ENCODE data around the gene TTBK2. TPM values are rescaled to one million over a fixed set of nuclear protein-coding genes. Genes with fewer than 3 reads are reported as not detected.
A peak's percentile ranks its signal among the peaks of the same experiment; 100 is the strongest.

Gene TTBK2
- total and polyA plus RNA-seq, 4 donors: 1.0 to 6.4 (median 4.3) TPM

DNA sequence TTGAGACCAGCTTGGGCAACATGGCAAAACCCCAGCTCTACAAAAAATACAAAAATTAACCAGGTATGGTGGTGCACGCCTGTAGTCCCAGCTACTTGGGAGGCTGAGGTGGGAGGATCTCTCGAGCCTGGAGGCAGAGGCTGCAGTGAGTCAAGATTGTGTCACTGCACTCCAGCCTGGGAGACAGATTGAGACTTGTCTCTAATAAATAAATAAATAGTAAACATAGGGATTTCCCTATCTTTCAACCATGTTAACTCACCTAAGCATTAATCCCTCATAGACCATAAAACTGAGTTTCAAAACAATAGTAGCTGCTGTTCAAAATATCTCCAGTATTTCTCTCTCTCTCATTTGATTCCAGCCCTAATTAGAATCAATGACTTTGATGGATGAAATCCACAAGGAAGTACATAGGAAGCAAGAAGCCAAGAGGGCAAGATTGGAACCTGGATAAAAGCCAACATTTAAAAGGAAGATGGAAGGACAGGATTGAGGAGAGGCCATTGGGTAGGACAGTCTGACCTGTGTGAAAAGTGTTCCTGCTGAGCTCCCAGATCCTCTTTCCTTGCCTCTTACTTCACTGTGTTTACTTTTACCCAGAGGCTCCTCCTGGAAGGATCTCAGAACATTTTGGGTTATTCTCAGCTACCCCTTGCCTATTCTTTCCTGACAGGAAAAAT is 12.4 kb upstream of the TTBK2 start:
- no peaks in the 10 kb centered on the region for H3K4me1 ChIP-seq (ENCODE audit: control insufficient read depth in 4 of 4, insufficient read depth in 4 of 4, low read length in 3 of 4)
- H3K4me3 ChIP-seq (ENCODE audit: low read depth in 1 of 3, low read length in 3 of 3): no peak overlapping the region
- no peaks in the 10 kb centered on the region for H3K27me3 ChIP-seq (ENCODE audit: control insufficient read depth in 4 of 4, insufficient read depth in 4 of 4, low read length in 3 of 4)
- no peaks in the 10 kb centered on the region for H3K9me3 ChIP-seq (ENCODE audit: control insufficient read depth in 4 of 4, low read length in 3 of 4)
- no peak overlapping the region for H3K27ac ChIP-seq (ENCODE audit: low read depth in 1 of 2, low read length in 2 of 2)
- WGBS: 95% methylated on average over 2 of the region's 2 CpGs
- DNase-seq (ENCODE audit: low spot score): no peak
- no peak overlapping the region for H3K9ac ChIP-seq (ENCODE audit: low read depth in 1 of 2, low read length in 2 of 2)
- no peak for TF ChIP-seq HNF4A (conservative IDR thresholded peaks at IDR 0.05)
- TF ChIP-seq NR2F2 (IDR thresholded peaks at IDR 0.05): peak; percentile 24
- no peak for TF ChIP-seq HNF4G (IDR thresholded peaks at IDR 0.05)
- no peaks in the 10 kb centered on the region for H3K36me3 ChIP-seq (ENCODE audit: control insufficient read depth in 4 of 4, insufficient read depth in 3 of 4, low read depth in 1 of 4, low read length in 3 of 4)

DNA sequence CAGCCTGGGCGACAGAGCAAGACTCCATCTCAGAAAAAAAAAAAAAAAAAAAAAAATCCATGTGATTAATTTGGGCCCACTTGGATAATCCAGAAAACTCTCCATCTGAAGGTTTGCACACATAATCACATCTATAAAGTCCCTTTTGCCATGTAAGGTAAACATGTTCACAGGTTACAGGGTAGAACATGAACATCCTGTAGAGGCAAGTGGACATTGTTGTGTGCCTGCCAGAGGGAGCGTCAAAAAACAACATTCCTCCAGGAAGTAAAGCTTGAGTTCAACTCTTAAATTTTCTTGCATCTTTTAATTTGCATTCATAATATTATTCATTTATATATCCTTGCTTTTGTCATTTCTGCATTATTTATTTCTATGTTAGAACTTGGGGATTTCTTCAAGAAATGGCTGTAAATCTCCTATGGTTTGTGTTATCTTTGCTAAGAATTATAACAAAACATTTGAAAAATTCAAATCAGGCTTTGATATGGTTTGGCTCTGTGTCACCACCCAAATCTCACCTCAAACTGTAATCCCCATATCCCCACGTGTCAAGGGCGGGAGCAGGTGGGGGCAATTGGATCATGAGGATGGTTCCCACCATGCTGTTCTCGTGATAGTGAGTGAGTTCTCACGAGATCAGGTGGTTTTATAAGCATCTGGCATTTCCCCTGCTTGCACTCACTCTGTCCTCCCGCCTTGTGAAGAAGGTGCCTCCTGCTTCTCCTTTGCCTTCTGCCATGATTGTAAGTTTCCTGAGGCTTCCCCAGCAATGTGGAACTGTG is 11.3 kb upstream of the TTBK2 start:
- Histone ChIP-seq H3K36me3 (ENCODE audit: control insufficient read depth in 4 of 4, insufficient read depth in 3 of 4, low read depth in 1 of 4, low read length in 3 of 4) (no peaks in the 10 kb centered on the region), H3K9me3 (ENCODE audit: control insufficient read depth in 4 of 4, low read length in 3 of 4) (no peaks in the 10 kb centered on the region), H3K9ac (ENCODE audit: low read depth in 1 of 2, low read length in 2 of 2) (no peak overlapping the region), H3K4me1 (ENCODE audit: control insufficient read depth in 4 of 4, insufficient read depth in 4 of 4, low read length in 3 of 4) (no peaks in the 10 kb centered on the region), H3K4me3 (ENCODE audit: low read depth in 1 of 3, low read length in 3 of 3) (no peak overlapping the region), H3K27ac (ENCODE audit: low read depth in 1 of 2, low read length in 2 of 2) (no peak overlapping the region), H3K27me3 (ENCODE audit: control insufficient read depth in 4 of 4, insufficient read depth in 4 of 4, low read length in 3 of 4) (no peaks in the 10 kb centered on the region)
- TF ChIP-seq NR2F2 (IDR thresholded peaks at IDR 0.05): no peak
- TF ChIP-seq, protein P1, sequence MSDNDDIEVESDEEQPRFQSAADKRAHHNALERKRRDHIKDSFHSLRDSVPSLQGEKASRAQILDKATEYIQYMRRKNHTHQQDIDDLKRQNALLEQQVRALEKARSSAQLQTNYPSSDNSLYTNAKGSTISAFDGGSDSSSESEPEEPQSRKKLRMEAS (IDR thresholded peaks at IDR 0.05): no peak
- TF ChIP-seq JUND (IDR thresholded peaks at IDR 0.05): no peak
- TF ChIP-seq, protein P2, sequence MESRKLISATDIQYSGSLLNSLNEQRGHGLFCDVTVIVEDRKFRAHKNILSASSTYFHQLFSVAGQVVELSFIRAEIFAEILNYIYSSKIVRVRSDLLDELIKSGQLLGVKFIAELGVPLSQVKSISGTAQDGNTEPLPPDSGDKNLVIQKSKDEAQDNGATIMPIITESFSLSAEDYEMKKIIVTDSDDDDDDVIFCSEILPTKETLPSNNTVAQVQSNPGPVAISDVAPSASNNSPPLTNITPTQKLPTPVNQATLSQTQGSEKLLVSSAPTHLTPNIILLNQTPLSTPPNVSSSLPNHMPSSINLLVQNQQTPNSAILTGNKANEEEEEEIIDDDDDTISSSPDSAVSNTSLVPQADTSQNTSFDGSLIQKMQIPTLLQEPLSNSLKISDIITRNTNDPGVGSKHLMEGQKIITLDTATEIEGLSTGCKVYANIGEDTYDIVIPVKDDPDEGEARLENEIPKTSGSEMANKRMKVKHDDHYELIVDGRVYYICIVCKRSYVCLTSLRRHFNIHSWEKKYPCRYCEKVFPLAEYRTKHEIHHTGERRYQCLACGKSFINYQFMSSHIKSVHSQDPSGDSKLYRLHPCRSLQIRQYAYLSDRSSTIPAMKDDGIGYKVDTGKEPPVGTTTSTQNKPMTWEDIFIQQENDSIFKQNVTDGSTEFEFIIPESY (IDR thresholded peaks at IDR 0.05): no peak
- TF ChIP-seq HNF4G (IDR thresholded peaks at IDR 0.05): no peak
- TF ChIP-seq RAD21 (IDR thresholded peaks at IDR 0.05): no peak
- TF ChIP-seq YY1 (IDR thresholded peaks at IDR 0.05): no peak
- TF ChIP-seq FOXA1 (IDR thresholded peaks at IDR 0.05): no peak
- TF ChIP-seq TAF1 (conservative IDR thresholded peaks at IDR 0.05): no peak
- TF ChIP-seq, protein P3, sequence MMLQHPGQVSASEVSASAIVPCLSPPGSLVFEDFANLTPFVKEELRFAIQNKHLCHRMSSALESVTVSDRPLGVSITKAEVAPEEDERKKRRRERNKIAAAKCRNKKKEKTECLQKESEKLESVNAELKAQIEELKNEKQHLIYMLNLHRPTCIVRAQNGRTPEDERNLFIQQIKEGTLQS (IDR thresholded peaks at IDR 0.05): no peak
- no peak for TF ChIP-seq HNF4A (conservative IDR thresholded peaks at IDR 0.05)
- no peak for TF ChIP-seq SP1 (IDR thresholded peaks at IDR 0.05)
- no peak for TF ChIP-seq EGR1 (IDR thresholded peaks at IDR 0.05; ENCODE audit: low read depth in 2 of 2)
- TF ChIP-seq, protein P4, sequence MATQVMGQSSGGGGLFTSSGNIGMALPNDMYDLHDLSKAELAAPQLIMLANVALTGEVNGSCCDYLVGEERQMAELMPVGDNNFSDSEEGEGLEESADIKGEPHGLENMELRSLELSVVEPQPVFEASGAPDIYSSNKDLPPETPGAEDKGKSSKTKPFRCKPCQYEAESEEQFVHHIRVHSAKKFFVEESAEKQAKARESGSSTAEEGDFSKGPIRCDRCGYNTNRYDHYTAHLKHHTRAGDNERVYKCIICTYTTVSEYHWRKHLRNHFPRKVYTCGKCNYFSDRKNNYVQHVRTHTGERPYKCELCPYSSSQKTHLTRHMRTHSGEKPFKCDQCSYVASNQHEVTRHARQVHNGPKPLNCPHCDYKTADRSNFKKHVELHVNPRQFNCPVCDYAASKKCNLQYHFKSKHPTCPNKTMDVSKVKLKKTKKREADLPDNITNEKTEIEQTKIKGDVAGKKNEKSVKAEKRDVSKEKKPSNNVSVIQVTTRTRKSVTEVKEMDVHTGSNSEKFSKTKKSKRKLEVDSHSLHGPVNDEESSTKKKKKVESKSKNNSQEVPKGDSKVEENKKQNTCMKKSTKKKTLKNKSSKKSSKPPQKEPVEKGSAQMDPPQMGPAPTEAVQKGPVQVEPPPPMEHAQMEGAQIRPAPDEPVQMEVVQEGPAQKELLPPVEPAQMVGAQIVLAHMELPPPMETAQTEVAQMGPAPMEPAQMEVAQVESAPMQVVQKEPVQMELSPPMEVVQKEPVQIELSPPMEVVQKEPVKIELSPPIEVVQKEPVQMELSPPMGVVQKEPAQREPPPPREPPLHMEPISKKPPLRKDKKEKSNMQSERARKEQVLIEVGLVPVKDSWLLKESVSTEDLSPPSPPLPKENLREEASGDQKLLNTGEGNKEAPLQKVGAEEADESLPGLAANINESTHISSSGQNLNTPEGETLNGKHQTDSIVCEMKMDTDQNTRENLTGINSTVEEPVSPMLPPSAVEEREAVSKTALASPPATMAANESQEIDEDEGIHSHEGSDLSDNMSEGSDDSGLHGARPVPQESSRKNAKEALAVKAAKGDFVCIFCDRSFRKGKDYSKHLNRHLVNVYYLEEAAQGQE (IDR thresholded peaks at IDR 0.05): no peak
- no peak for TF ChIP-seq RXRA (IDR thresholded peaks at IDR 0.05)
- TF ChIP-seq CTCF (IDR thresholded peaks at IDR 0.05; ENCODE audit: low read depth, low read length, missing input control): no peak
- no peak for TF ChIP-seq FOXA2 (IDR thresholded peaks at IDR 0.05)
- TF ChIP-seq GABPA (IDR thresholded peaks at IDR 0.05 in 1 of 2, conservative IDR thresholded peaks at IDR 0.05 in 1 of 2): no peak
- DNase-seq (ENCODE audit: low spot score): no peak
- WGBS: 86% methylated on average over 7 of the region's 7 CpGs

Measured in liver (tissue), 9 donors.